HepG2 (cell line): ENCODE results near the gene BCL2L1. TPM values are rescaled to one million over a fixed set of nuclear protein-coding genes. Genes with fewer than 3 reads are reported as not detected.

Experiments used
- CREB3 ChIP-seq: sonication (generic); formaldehyde crosslinking; IDR thresholded peaks from 2 replicates; pipeline ENCODE4 v1.5.0; 2020; ENCODE audit warnings: missing genetic modification reagents
- GPBP1L1 ChIP-seq: sonication (generic); formaldehyde crosslinking; IDR thresholded peaks from 2 replicates; pipeline ENCODE4 v1.5.0; 2020; ENCODE audit warnings: mild to moderate bottlenecking, missing genetic modification reagents
- HBP1 ChIP-seq: IDR thresholded peaks from 2 replicates; pipeline ENCODE4 v1.6.1; 2016; ENCODE audit warnings: low read depth, control low read depth
- MTERF4 ChIP-seq: sonication (generic); formaldehyde crosslinking; IDR thresholded peaks from 2 replicates; pipeline ENCODE4 v1.8.0; 2023; ENCODE audit warnings: mild to moderate bottlenecking, missing genetic modification reagents
- PHF5A ChIP-seq: IDR thresholded peaks from one replicate; pipeline ENCODE4 v1.6.1; 2018; ENCODE audit warnings: low read depth, missing genetic modification reagents; ENCODE audit not compliant: unreplicated experiment
- PRDM10 ChIP-seq: sonication (generic); formaldehyde crosslinking; IDR thresholded peaks from 2 replicates; pipeline ENCODE4 v1.4.0; 2020; ENCODE audit warnings: low read depth, missing genetic modification reagents
- SIX4 ChIP-seq: sonication (generic); formaldehyde crosslinking; IDR thresholded peaks from 2 replicates; pipeline ENCODE4 v1.4.0; 2020; ENCODE audit warnings: missing genetic modification reagents
- SNAPC2 ChIP-seq: sonication (generic); formaldehyde crosslinking; IDR thresholded peaks from 2 replicates; pipeline ENCODE4 v1.8.1; 2022; ENCODE audit warnings: mild to moderate bottlenecking, missing genetic modification reagents
- TEAD3 ChIP-seq: optimal IDR thresholded peaks from 2 replicates; pipeline ENCODE3; 2016; ENCODE audit warnings: borderline replicate concordance
- TFE3 ChIP-seq: IDR thresholded peaks from 2 replicates; pipeline ENCODE4 v1.6.1; 2016
- TIGD3 ChIP-seq: sonication (generic); formaldehyde crosslinking; IDR thresholded peaks from 2 replicates; pipeline ENCODE4 v1.5.1; 2020; ENCODE audit warnings: mild to moderate bottlenecking, missing genetic modification reagents, borderline replicate concordance
- TRIM22 ChIP-seq: fragments of 450-650 bp; IDR thresholded peaks from 2 replicates; pipeline ENCODE4 v1.6.1; 2017
- U2AF2 ChIP-seq: fragments of 200-400 bp; formaldehyde crosslinking; IDR thresholded peaks from 2 replicates; pipeline ENCODE4 v1.6.1; 2017; ENCODE audit warnings: low read depth, mild to moderate bottlenecking, low read length
- ZBTB38 ChIP-seq: sonication (generic); formaldehyde crosslinking; IDR thresholded peaks from 2 replicates; pipeline ENCODE4 v1.5.1; 2020; ENCODE audit warnings: mild to moderate bottlenecking, missing genetic modification reagents
- ZNF839 ChIP-seq: sonication (generic); formaldehyde crosslinking; IDR thresholded peaks from 2 replicates; pipeline ENCODE4 v1.4.0; 2020; ENCODE audit warnings: missing genetic modification reagents, mild to moderate bottlenecking, borderline replicate concordance
- polyA plus RNA-seq, 8 experiments: library from polyadenylated mRNA; depleted of rRNA in 3 of 8; stranded (reverse) in 7 of 8; unstranded in 1 of 8; fragments of >200 nt; fragmentation: Illumina TruSeq in 4 of 8; extraction: Trizol in 4 of 8; gene quantifications; 2 replicates each; pipeline versions ENCODE4 v1.2.1 to v1.2.3, GENCODE V29; 2011 to 2016; ENCODE audit warnings: low read depth in 4 of 8, missing spikeins in 1 of 8, mixed read lengths in 1 of 8; ENCODE audit not compliant: insufficient read depth in 1 of 8
- total RNA-seq, 5 experiments: library from RNA; depleted of rRNA; stranded (reverse); fragments of >200 nt; fragmentation: Illumina TruSeq; extraction: Trizol; gene quantifications; 2 replicates each; pipeline ENCODE4 v1.2.3, GENCODE V29; 2016; ENCODE audit warnings: low read depth in 1 of 5

Gene BCL2L1
- total and polyA plus RNA-seq, 2 of the 13 experiments (the other 11 are each of a cell fraction or from before 2014, with no cell fraction given), result 164 to 258 TPM

GRCh38 chr20:31717478-31718201 lies 5.0 kb downstream of the BCL2L1 start (continued):
- peak; percentile 77; the same call in 1 of the 2 replicates for TF ChIP-seq HBP1 (CRISPR knock-in tag)
- no peak for TF ChIP-seq GPBP1L1 (CRISPR knock-in tag)
- TF ChIP-seq ZBTB38 (CRISPR knock-in tag), result 0 out of 2 replicates have a peak, but pooled peaks have one; percentile 17
- no peak for TF ChIP-seq TRIM22
- no peak for TF ChIP-seq PHF5A (CRISPR knock-in tag)
- TF ChIP-seq MTERF4 (CRISPR knock-in tag), result 0 out of 2 replicates have a peak, but pooled peaks have one; percentile 23
- no peak for TF ChIP-seq TFE3
- TF ChIP-seq PRDM10 (CRISPR knock-in tag), result no peak
- TF ChIP-seq SIX4 (CRISPR knock-in tag), result no peak
- no peak for TF ChIP-seq CREB3
- TF ChIP-seq SNAPC2 (CRISPR knock-in tag), result no peak
- no peak for TF ChIP-seq ZNF839 (CRISPR knock-in tag)
- peak; percentile 44 for TF ChIP-seq TEAD3 (CRISPR knock-in tag)
- TF ChIP-seq TIGD3 (CRISPR knock-in tag), result no peak
- no peak for TF ChIP-seq U2AF2
